Measurements from ENCODE around the gene SETD7. TPM values are rescaled to one million over a fixed set of nuclear protein-coding genes. Genes with fewer than 3 reads are reported as not detected.

SETD7 gene
- total and polyA plus RNA-seq, 2 donors (not counting 1 experiment from before 2014, with no cell fraction given): 5.1 to 13.0 TPM

- no peaks in the 10 kb centered on the region for H3K36me3 ChIP-seq (replicated peaks in 1 of 2; ENCODE audit: control extremely low read depth in 1 of 2, control insufficient read depth in 1 of 2, extremely low read depth in 1 of 2, insufficient read depth in 2 of 2, low read length in 1 of 2)
- Mint-ChIP-seq H3K27me3 (peaks cover 12% of the 10 kb centered on the region), H3K4me3 (no peak overlapping the region), H3K4me1 (no peaks in the 10 kb centered on the region), H3K27ac (no peak overlapping the region), H3K9me3 (ENCODE audit: insufficient read depth) (no peaks in the 10 kb centered on the region)
- no peaks in the 10 kb centered on the region for H3K79me2 ChIP-seq (ENCODE audit: control insufficient read depth, insufficient read depth, low read length)
- no peak overlapping the region for H2AFZ ChIP-seq (ENCODE audit: insufficient read depth, low read depth, low read length, poor library complexity, severe bottlenecking)
- peaks cover 0 to 6% (median 2%) of the 10 kb centered on the region in 4 experiments for H3K27me3 ChIP-seq (replicated peaks in 1 of 4; ENCODE audit: control extremely low read depth in 1 of 4, control insufficient read depth in 3 of 4, insufficient read depth in 4 of 4, low read length in 3 of 4)
- DNase-seq: no peak
- H3K4me3 ChIP-seq (ENCODE audit: control extremely low read depth in 1 of 5, extremely low read depth in 1 of 5, insufficient read depth in 1 of 5, low read depth in 2 of 5, low read length in 4 of 5): no peak overlapping the region
- 89% methylated on average over 1 of the region's 1 CpG for WGBS (ENCODE audit: insufficient coverage)
- no peaks in the 10 kb centered on the region for H3K4me1 ChIP-seq (ENCODE audit: control insufficient read depth in 2 of 2, insufficient read depth in 2 of 2, low read length in 2 of 2)
- ATAC-seq (ENCODE audit: low read depth): no peak
- H3K4me2 ChIP-seq (replicated peaks; ENCODE audit: low read depth, low read length, poor library complexity, severe bottlenecking): no peak overlapping the region
- H4K20me1 ChIP-seq (ENCODE audit: control insufficient read depth, insufficient read depth, low read length, poor library complexity, severe bottlenecking): no peaks in the 10 kb centered on the region
- CTCF ChIA-PET: no interaction called here
- TF ChIP-seq CTCF (IDR thresholded peaks at IDR 0.05) (no peak), EZH2 (IDR thresholded peaks at IDR 0.05; ENCODE audit: borderline replicate concordance, insufficient read depth, low read depth, low read length, poor library complexity, severe bottlenecking) (no peak)
- POLR2A ChIA-PET: interaction anchor here (0.6 kb wide), 1 partner anchor 20 kb away, joined by 4 read pairs; no protein-coding TSS in a partner anchor
- no peaks in the 10 kb centered on the region for H3K9me3 ChIP-seq (ENCODE audit: control extremely low read depth in 1 of 3, control insufficient read depth in 2 of 3, insufficient read depth in 1 of 3, low read length in 2 of 3)
- H3K27ac ChIP-seq (ENCODE audit: low read length in 2 of 2): no peak overlapping the region
- no peak overlapping the region for H3K9ac ChIP-seq (ENCODE audit: low read length)
- intact Hi-C loops (cut with micrococcal nuclease): no loop called here
These were observed 33.5 kb upstream of the SETD7 start for GRCh38 chr4:139589336-139590018.

- H3K9ac ChIP-seq (ENCODE audit: low read length): no peak overlapping the region
- H3K27me3 Mint-ChIP-seq: peaks cover 10% of the 10 kb centered on the region
- no peak overlapping the region for H3K27ac ChIP-seq (ENCODE audit: low read length in 2 of 2)
- TF ChIP-seq CTCF (IDR thresholded peaks at IDR 0.05) (no peak), EZH2 (IDR thresholded peaks at IDR 0.05; ENCODE audit: borderline replicate concordance, insufficient read depth, low read depth, low read length, poor library complexity, severe bottlenecking) (no peak)
- H4K20me1 ChIP-seq (ENCODE audit: control insufficient read depth, insufficient read depth, low read length, poor library complexity, severe bottlenecking): no peaks in the 10 kb centered on the region
- no peak overlapping the region for H3K27ac Mint-ChIP-seq
- intact Hi-C loops (cut with micrococcal nuclease): no loop called here
- ATAC-seq (ENCODE audit: low read depth) (no peak), DNase-seq (no peak)
- no peak overlapping the region for H3K4me3 Mint-ChIP-seq
- no peaks in the 10 kb centered on the region for H3K79me2 ChIP-seq (ENCODE audit: control insufficient read depth, insufficient read depth, low read length)
- H3K4me1 ChIP-seq (ENCODE audit: control insufficient read depth in 2 of 2, insufficient read depth in 2 of 2, low read length in 2 of 2): no peaks in the 10 kb centered on the region
- no peaks in the 10 kb centered on the region for H3K9me3 Mint-ChIP-seq (ENCODE audit: insufficient read depth)
- H3K36me3 ChIP-seq (replicated peaks in 1 of 2; ENCODE audit: control extremely low read depth in 1 of 2, control insufficient read depth in 1 of 2, extremely low read depth in 1 of 2, insufficient read depth in 2 of 2, low read length in 1 of 2): no peaks in the 10 kb centered on the region
- H3K27me3 ChIP-seq (replicated peaks in 1 of 4; ENCODE audit: control extremely low read depth in 1 of 4, control insufficient read depth in 3 of 4, insufficient read depth in 4 of 4, low read length in 3 of 4): peaks cover 0 to 4% (median 0%) of the 10 kb centered on the region in 4 experiments
- H3K4me2 ChIP-seq (replicated peaks; ENCODE audit: low read depth, low read length, poor library complexity, severe bottlenecking): no peak overlapping the region
- WGBS (ENCODE audit: insufficient coverage): 93% methylated on average over 3 of the region's 4 CpGs
- H3K4me3 ChIP-seq (ENCODE audit: control extremely low read depth in 1 of 5, extremely low read depth in 1 of 5, insufficient read depth in 1 of 5, low read depth in 2 of 5, low read length in 4 of 5): no peak overlapping the region
- no peak overlapping the region for H2AFZ ChIP-seq (ENCODE audit: insufficient read depth, low read depth, low read length, poor library complexity, severe bottlenecking)
- no peaks in the 10 kb centered on the region for H3K9me3 ChIP-seq (ENCODE audit: control extremely low read depth in 1 of 3, control insufficient read depth in 2 of 3, insufficient read depth in 1 of 3, low read length in 2 of 3)
- CTCF ChIA-PET: no interaction called here
- H3K4me1 Mint-ChIP-seq: no peaks in the 10 kb centered on the region
- POLR2A ChIA-PET: no interaction called here
These were observed 31.4 kb upstream of the SETD7 start for GRCh38 chr4:139587446-139587845.

Data from B cell (primary cell).